PC-3 (cell line): ENCODE results near the gene AHCYL2. TPM values are rescaled to one million over a fixed set of nuclear protein-coding genes. Genes with fewer than 3 reads are reported as not detected.

Experiments used
- ATAC-seq: fragments of 200-7000 bp; cut with Tn5 transposase; 2 replicates; pipeline ENCODE4 v1.9.1; 2020; ENCODE audit warnings: mild to moderate bottlenecking, moderate library complexity
- BruUV-seq: library from RNA; stranded (reverse); fragments of 400-500 nt; replicated peaks from 2 replicates; lab custom pipeline; 2021; lab: Mats Ljungman, UMichigan
- CTCF ChIA-PET: fragments of 300-600 bp; sonication (Branson Sonifier 250); formaldehyde crosslinking; loops from one replicate; lab custom pipeline; 2022; ENCODE audit warnings: antibody characterized with exemption; lab: Charles Lee
- POLR2A ChIA-PET: fragments of 300-600 bp; sonication (Branson Sonifier 250); formaldehyde crosslinking; loops from one replicate; lab custom pipeline; 2022; ENCODE audit warnings: antibody characterized with exemption; ENCODE audit not compliant: unreplicated experiment; lab: Charles Lee
- DNase-seq: peaks from one replicate; pipeline ENCODE4 v3.0.0-alpha.2; 2015
- H2AFZ ChIP-seq: fragments of 300-600 bp; sonication (generic); 2 replicates; pipeline ENCODE4 v1.6.0; 2016; ENCODE audit warnings: antibody characterized with exemption, low read length
- H3F3A ChIP-seq: fragments of 300-600 bp; sonication (generic); one replicate; pipeline ENCODE4 v1.6.0; 2017; ENCODE audit warnings: antibody characterized with exemption, low read length, control low read depth, mild to moderate bottlenecking; ENCODE audit not compliant: unreplicated experiment
- H3K27ac ChIP-seq: fragments of 300-600 bp; sonication (generic); 2 replicates; pipeline ENCODE4 v1.5.1; 2016; ENCODE audit warnings: mild to moderate bottlenecking, low read length
- H3K27me3 ChIP-seq: fragments of 300-600 bp; sonication (generic); 2 replicates; pipeline ENCODE4 v1.6.1; 2016; ENCODE audit warnings: low read length, mixed read lengths
- H3K36me3 ChIP-seq: fragments of 300-600 bp; sonication (generic); 2 replicates; pipeline ENCODE4 v1.6.1; 2016; ENCODE audit warnings: low read depth, mixed run types, low read length, mixed read lengths
- H3K4me1 ChIP-seq: fragments of 300-600 bp; sonication (generic); 2 replicates; pipeline ENCODE4 v1.5.1; 2016; ENCODE audit warnings: low read length; ENCODE audit not compliant: insufficient read depth
- H3K4me2 ChIP-seq: fragments of 300-600 bp; sonication (generic); 2 replicates; pipeline ENCODE4 v1.6.0; 2016; ENCODE audit warnings: low read length
- H3K4me3 ChIP-seq: fragments of 300-600 bp; sonication (generic); 2 replicates; pipeline ENCODE4 v1.5.1; 2016; ENCODE audit warnings: mild to moderate bottlenecking, low read length, mixed read lengths
- H3K79me2 ChIP-seq: fragments of 300-600 bp; sonication (generic); 2 replicates; pipeline ENCODE4 v1.6.1; 2017; ENCODE audit warnings: low read length, mixed read lengths
- H3K9ac ChIP-seq: fragments of 300-600 bp; sonication (generic); 2 replicates; pipeline ENCODE4 v1.6.0; 2016; ENCODE audit warnings: mild to moderate bottlenecking, low read length
- H3K9me2 ChIP-seq: fragments of 300-600 bp; sonication (generic); replicated peaks from 2 replicates; pipeline ENCODE4 v1.6.1; 2016; ENCODE audit warnings: mixed run types, low read length, mixed read lengths
- H3K9me3 ChIP-seq: fragments of 300-600 bp; sonication (generic); 2 replicates; pipeline ENCODE4 v1.6.1; 2016; ENCODE audit warnings: low read length, mixed read lengths
- H4K20me1 ChIP-seq: fragments of 300-600 bp; sonication (generic); 2 replicates; pipeline ENCODE4 v1.6.1; 2016; ENCODE audit warnings: low read length, mixed read lengths
- CTCF ChIP-seq: fragments of 300-600 bp; sonication (generic); conservative IDR thresholded peaks from 2 replicates; pipeline ENCODE4 v1.5.1; 2017; ENCODE audit warnings: antibody characterized with exemption, low read depth, mild to moderate bottlenecking, low read length
- EZH2 ChIP-seq: fragments of 300-600 bp; sonication (generic); IDR thresholded peaks from one replicate; pipeline ENCODE4 v1.6.1; 2017; ENCODE audit warnings: antibody characterized with exemption, mild to moderate bottlenecking, low read length; ENCODE audit not compliant: unreplicated experiment
- EZH2phosphoT487 ChIP-seq: fragments of 300-600 bp; sonication (generic); IDR thresholded peaks from 2 replicates; pipeline ENCODE4 v1.6.1; 2018; ENCODE audit warnings: mild to moderate bottlenecking, antibody characterized with exemption, low read length, borderline replicate concordance
- intact Hi-C: fragments of 100-400 bp; cut with micrococcal nuclease; formaldehyde crosslinking; loops from 2 replicates; pipeline ENCODE4 v1.9.0; 2023
- total RNA-seq: library from RNA; depleted of rRNA; stranded (reverse); fragments of >200 nt; gene quantifications from 2 replicates; pipeline ENCODE4 v1.2.3, GENCODE V29; 2014

AHCYL2 gene
- total RNA-seq, 1 experiment from 2014 or later: 9.2 TPM

- no peak for ATAC-seq
- Histone ChIP-seq H3K4me2 (no peak overlapping the region), H3K79me2 (no peaks in the 10 kb centered on the region), H3K9me3 (no peaks in the 10 kb centered on the region), H3K4me1 (no peaks in the 10 kb centered on the region), H3K27ac (no peak overlapping the region), H3K9me2 (no peaks in the 10 kb centered on the region), H3K4me3 (no peak overlapping the region), H3K36me3 (no peaks in the 10 kb centered on the region), H3F3A (no peaks in the 10 kb centered on the region), H4K20me1 (no peaks in the 10 kb centered on the region), H3K9ac (no peak overlapping the region), H3K27me3 (no peaks in the 10 kb centered on the region), H2AFZ (no peak overlapping the region)
- ChIA-PET POLR2A (interaction anchor here (0.6 kb wide), 1 partner anchor 17 kb away, joined by 9 read pairs; no protein-coding TSS in a partner anchor), CTCF (interaction anchor here (0.6 kb wide), 1 partner anchor 42 kb away, joined by 4 read pairs; no protein-coding TSS in a partner anchor)
- intact Hi-C loops: no loop called here
- no peak for DNase-seq
- BruUV-seq: no TSS peak
- no peak for TF ChIP-seq EZH2
- no peak for TF ChIP-seq EZH2phosphoT487
- no peak for TF ChIP-seq CTCF
These were observed 192.2 kb downstream of the AHCYL2 start for GRCh38 chr7:129417073-129417472.

- ATAC-seq (peak; percentile 55), DNase-seq (no peak)
- Histone ChIP-seq H3K9me2 (no peaks in the 10 kb centered on the region), H3K4me2 (no peak overlapping the region), H3K4me3 (no peak overlapping the region), H3K27me3 (no peaks in the 10 kb centered on the region), H3K9me3 (no peaks in the 10 kb centered on the region), H3K79me2 (no peaks in the 10 kb centered on the region), H3F3A (no peaks in the 10 kb centered on the region), H3K36me3 (no peaks in the 10 kb centered on the region), H2AFZ (no peak overlapping the region), H3K4me1 (no peaks in the 10 kb centered on the region), H3K27ac (no peak overlapping the region), H3K9ac (no peak overlapping the region), H4K20me1 (no peaks in the 10 kb centered on the region)
- no peak for TF ChIP-seq EZH2phosphoT487
- no peak for TF ChIP-seq CTCF
- TF ChIP-seq EZH2: no peak
- no TSS peak for BruUV-seq
- intact Hi-C loops: no loop called here
- POLR2A ChIA-PET: no interaction called here
- CTCF ChIA-PET: no interaction called here
These were observed 197.0 kb downstream of the AHCYL2 start for GRCh38 chr7:129421717-129422250.

- no peaks in the 10 kb centered on the region for H4K20me1 ChIP-seq
- ATAC-seq (no peak), DNase-seq (no peak)
- H3K9ac ChIP-seq: no peak overlapping the region
- no peak for TF ChIP-seq EZH2phosphoT487
- TF ChIP-seq EZH2: no peak
- no peaks in the 10 kb centered on the region for H3K27me3 ChIP-seq
- H3K36me3 ChIP-seq: no peaks in the 10 kb centered on the region
- H2AFZ ChIP-seq: no peak overlapping the region
- H3K9me3 ChIP-seq: no peaks in the 10 kb centered on the region
- no TSS peak for BruUV-seq
- POLR2A ChIA-PET: no interaction called here
- no peak overlapping the region for H3K27ac ChIP-seq
- intact Hi-C loops: no loop called here
- no peaks in the 10 kb centered on the region for H3K4me1 ChIP-seq
- H3K4me2 ChIP-seq: no peak overlapping the region
- H3K4me3 ChIP-seq: no peak overlapping the region
- H3F3A ChIP-seq: no peaks in the 10 kb centered on the region
- CTCF ChIA-PET: no interaction called here
- H3K9me2 ChIP-seq: no peaks in the 10 kb centered on the region
- H3K79me2 ChIP-seq: no peaks in the 10 kb centered on the region
These were observed 197.9 kb downstream of the AHCYL2 start for GRCh38 chr7:129422727-129423126.
